Activated gamma-delta T cell treated with Interleukin-2 at 50 U/mL for 16 hours (primary cell): ENCODE measurements around the gene SERINC1.

Source experiments
- DNase-seq: peaks from one replicate; pipeline ENCODE4 v3.0.0-alpha.2; 2020

SERINC1 gene

DNA sequence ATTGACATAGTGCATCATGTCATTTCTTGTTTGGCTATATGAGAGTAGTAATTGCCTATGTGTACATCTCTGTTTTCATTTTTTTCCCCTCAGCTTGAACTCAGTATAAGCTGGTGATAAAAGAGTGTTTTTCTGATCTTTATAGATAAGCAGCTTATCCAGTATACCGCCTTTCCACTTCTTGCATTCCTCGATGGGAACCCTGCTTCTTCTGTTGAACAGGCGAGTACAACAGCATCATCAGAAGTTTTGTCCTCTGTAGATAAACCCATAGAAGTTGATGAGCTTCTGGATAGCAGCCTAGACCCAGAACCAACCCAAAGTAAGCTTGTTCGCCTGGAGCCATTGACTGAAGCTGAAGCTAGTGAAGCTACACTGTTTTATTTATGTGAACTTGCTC lies 39.8 kb downstream of the SERINC1 start:
- DNase-seq, result no peak

- no peak for DNase-seq
Measured at GRCh38 chr6:122429323-122429722, 42.3 kb downstream of the SERINC1 start.

DNA sequence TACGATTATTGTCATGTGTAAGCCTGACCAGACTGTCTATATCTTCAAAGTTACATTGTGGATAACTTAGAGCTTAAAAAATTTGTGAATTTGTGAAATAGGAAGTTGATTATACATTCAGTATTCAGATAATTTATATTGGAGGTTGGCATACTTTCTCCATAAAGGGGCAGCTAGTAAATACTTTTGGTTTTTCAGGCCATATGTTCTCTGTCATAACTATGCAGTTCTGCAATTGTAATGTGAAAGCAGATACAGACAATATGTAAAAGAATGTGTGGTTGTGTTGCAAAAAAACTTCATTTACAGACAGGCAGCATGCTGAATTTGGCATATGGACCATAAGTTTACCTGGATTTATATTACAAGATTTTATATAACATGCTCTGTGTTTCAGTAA lies 42.8 kb downstream of the SERINC1 start:
- no peak for DNase-seq

DNA sequence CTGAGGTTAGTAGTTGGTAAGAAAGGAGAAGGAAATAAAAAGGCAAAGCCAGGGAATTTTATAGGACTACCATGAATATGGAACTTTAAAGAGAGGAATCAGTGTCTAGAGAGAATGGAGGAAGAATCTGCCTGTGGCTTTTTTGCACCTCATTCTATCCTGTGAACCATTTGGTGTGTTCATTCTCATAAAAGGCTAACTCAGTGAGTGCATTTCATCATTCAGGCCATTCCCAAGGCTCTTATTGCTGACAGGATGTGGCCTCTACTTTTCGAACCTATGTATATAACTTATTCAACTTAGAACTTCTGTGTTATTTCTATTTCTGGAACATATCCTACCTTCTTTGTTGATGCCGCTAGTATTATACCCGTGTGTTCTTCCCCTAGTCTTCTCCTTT lies 45.0 kb downstream of the SERINC1 start:
- no peak for DNase-seq

- no peak for DNase-seq
Measured at GRCh38 chr6:122423734-122424133, 47.9 kb downstream of the SERINC1 start.

- DNase-seq, result no peak
Measured at GRCh38 chr6:122422614-122423267, 48.9 kb downstream of the SERINC1 start.

DNA sequence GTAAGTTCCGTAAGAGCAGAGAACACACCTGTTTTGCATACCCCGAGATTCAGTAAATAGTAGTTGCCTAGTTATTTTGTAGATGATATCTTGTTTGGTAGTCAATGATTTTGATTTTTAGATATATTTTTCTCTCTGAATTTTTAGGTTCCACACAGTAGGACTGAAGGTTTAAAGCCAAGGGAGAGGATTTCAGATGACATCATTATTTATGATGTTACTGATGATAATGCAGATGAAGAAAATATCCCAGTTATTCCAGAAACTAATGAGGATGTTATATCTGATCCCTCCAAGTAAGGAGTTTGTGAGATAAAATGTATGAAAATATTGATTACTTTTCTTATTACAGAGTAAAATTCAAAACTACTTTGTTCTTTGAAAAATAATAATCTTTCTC lies 49.6 kb downstream of the SERINC1 start:
- no peak for DNase-seq

- no peak for DNase-seq
Measured at GRCh38 chr6:122416825-122417224, 54.8 kb downstream of the SERINC1 start.

- DNase-seq, result no peak
Measured at GRCh38 chr6:122412001-122412400, 59.6 kb downstream of the SERINC1 start.

GRCh38 chr6:122408702-122409458 lies 62.7 kb downstream of the SERINC1 start:
- no peak for DNase-seq

DNA sequence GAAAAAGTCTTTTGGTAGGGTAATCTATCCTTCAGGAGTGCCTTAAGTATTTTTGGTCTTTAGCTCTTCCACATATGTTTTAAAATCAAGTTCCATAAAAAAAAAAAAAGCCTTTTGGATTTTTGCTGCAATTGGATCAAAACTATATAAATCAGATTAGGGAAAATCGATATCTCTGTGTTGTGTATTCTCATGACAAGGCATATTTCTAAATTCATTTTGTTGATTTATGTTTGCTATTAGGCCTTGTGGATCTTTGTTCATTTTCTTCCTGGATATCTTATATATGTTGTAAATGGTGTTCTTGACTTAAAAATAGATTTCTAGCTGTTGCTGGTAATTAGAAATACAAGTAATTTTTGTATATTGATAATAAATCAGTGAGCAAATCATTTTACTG lies 63.4 kb downstream of the SERINC1 start:
- no peak for DNase-seq

DNA sequence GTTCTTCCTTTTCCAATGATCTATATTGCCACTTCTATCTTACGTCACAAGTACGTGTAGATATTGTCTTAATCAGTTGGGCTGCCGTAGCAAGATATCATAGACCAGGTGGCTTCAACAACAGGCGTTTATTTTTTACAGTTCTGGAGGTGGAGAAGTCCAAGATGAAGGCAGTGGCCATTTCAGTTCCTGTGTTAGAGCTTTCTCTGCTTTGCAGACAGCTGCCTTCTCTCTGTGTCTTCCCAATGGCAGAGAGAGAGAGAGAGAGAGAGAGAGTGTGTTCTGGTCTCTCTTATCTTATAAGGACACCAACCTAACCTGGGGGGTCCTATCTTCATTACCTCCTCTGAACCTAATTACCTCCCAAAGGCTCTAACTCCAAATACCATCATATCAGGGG lies 63.9 kb downstream of the SERINC1 start:
- no peak for DNase-seq

DNA sequence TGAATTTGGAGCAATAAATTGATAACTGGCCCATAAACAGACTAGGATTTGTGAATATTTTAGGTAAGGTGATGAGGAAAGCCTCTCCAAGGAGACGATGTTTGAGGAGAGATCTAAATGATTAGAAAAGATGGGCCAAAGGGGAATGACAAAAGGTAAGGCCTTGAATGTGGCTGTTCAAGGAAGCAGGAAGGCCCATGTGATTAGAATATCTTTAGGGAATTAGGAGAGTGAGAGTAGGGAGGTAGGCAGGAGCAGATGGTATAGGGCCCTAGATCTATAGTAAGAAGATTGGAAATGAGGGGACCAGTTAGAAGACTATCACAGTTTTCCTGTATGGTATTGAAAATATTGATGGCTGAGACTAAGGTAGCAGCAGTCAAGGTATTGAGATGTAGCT lies 65.4 kb downstream of the SERINC1 start:
- DNase-seq, result no peak

GRCh38 chr6:122405417-122405816 lies 66.2 kb downstream of the SERINC1 start:
- DNase-seq, result no peak

- no peak for DNase-seq
Measured at GRCh38 chr6:122404444-122404843, 67.2 kb downstream of the SERINC1 start.

- no peak for DNase-seq
Measured at GRCh38 chr6:122401104-122401503, 70.5 kb downstream of the SERINC1 start.

DNA sequence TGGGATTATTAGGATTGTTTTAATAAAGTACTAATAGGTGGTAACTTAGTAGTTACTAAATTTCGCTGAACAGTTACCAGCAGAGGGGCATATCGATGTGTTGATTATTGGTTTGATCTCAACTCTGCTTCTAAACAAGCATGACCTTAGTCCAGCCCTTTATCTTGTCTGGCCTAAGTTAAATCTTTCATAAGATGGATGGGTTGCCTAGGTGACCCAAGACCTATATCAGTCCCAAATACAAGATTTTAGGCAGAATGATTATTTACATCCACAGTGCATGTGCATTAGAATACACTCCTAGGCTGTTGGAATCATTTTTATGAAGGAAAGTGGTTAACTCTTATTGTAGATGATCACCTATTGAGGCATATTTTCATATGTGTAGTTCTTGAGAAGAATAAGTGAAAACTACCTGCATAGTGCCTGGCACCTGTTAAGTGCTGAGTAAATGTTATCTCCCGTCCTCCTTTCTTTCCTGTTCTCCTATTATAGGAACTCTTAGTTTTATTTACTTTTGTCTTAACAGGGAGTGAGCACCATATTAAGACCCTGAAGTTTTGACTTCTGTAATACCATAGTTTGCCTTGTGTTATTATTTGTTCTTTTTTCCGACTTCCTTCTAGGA lies 71.0 kb downstream of the SERINC1 start:
- DNase-seq, result no peak

GRCh38 chr6:122400121-122400450 lies 71.5 kb downstream of the SERINC1 start:
- no peak for DNase-seq

GRCh38 chr6:122399348-122400120 lies 72.1 kb downstream of the SERINC1 start, which contains the start of gene HSF2:
TSS of gene HSF2 (plus strand) at chr6:122399652. CDS start at chr6:122399738, 86 bp downstream.
- peak; percentile 91 for DNase-seq

DNA sequence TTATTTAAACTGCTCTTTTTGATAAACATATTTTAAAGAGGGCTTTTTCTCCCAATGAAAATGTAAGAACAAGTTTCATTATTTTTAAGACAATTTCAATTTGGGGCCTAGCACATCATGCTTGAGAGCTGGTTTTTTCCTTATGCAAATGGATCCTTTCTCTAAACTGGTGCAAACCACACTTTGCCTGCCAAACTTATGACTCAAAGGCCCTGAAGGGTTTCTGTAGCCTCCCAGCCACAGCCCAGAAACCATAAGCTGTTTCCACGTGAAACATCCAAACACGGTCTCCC lies 72.6 kb downstream of the SERINC1 start:
- no peak for DNase-seq

- DNase-seq, result no peak
Measured at GRCh38 chr6:122394016-122394415, 77.6 kb downstream of the SERINC1 start.

- no peak for DNase-seq
Measured at GRCh38 chr6:122393351-122393896, 78.2 kb downstream of the SERINC1 start.
